ENCODE measurements around the gene MYL1. TPM values are rescaled to one million over a fixed set of nuclear protein-coding genes. Genes with fewer than 3 reads are reported as not detected.
A peak's percentile ranks its signal among the peaks of the same experiment; 100 is the strongest.

MYL1 gene
- polyA plus RNA-seq (2013), result 0.05 and 0.10 TPM in 2 replicates

- Histone ChIP-seq H3K14ac (ENCODE audit: low read length) (no peak within 1 kb of the TSS), H3K9me3 (ENCODE audit: insufficient read depth, low read depth, low read length) (no peaks in the 10 kb centered on the region), H3K4me1 (ENCODE audit: control insufficient read depth in 1 of 2, insufficient read depth in 2 of 2, low read length in 2 of 2) (no peaks in the 10 kb centered on the region), H3K36me3 (ENCODE audit: control insufficient read depth in 1 of 2, insufficient read depth in 2 of 2, low read length in 2 of 2) (no peaks in the 10 kb centered on the region), H3K23ac (ENCODE audit: low read length) (no peak within 1 kb of the TSS), H3K4me2 (ENCODE audit: low read length) (no peak within 1 kb of the TSS), H3K9ac (ENCODE audit: low read length) (no peak within 1 kb of the TSS), H2BK12ac (ENCODE audit: low read length) (no peak within 1 kb of the TSS), H3K4ac (ENCODE audit: low read depth, low read length) (no peak within 1 kb of the TSS), H3K18ac (ENCODE audit: low read length) (no peak within 1 kb of the TSS), H3K27ac (ENCODE audit: low read depth, low read length) (no peak within 1 kb of the TSS), H2AFZ (ENCODE audit: insufficient read depth, low read length, poor library complexity) (no peak within 1 kb of the TSS), H4K12ac (ENCODE audit: low read depth, low read length) (no peak within 1 kb of the TSS), H4K91ac (ENCODE audit: low read depth, low read length) (no peak within 1 kb of the TSS), H2AK5ac (ENCODE audit: low read length) (no peak within 1 kb of the TSS), H3K27me3 (ENCODE audit: insufficient read depth, low read length) (no peaks in the 10 kb centered on the region), H2BK120ac (ENCODE audit: insufficient read depth, low read length, poor library complexity) (no peak within 1 kb of the TSS), H4K8ac (ENCODE audit: low read depth, low read length) (no peak within 1 kb of the TSS), H2BK5ac (ENCODE audit: low read depth, low read length, poor library complexity) (no peak within 1 kb of the TSS), H3K79me2 (ENCODE audit: control insufficient read depth, insufficient read depth, low read length, poor library complexity) (no peaks in the 10 kb centered on the region), H3K4me3 (ENCODE audit: low read depth, low read length) (no peak within 1 kb of the TSS), H3K79me1 (ENCODE audit: low read length) (no peaks in the 10 kb centered on the region)
- no peak for DNase-seq
- no CpG with 5 or more reads among the region's 5 CpGs for WGBS (ENCODE audit: extremely low coverage, insufficient coverage, insufficient read length)
Observed at GRCh38 chr2:210315015-210315788, at the start of gene MYL1. MYL1 (minus strand) TSS chr2:210315174; CDS start chr2:210315042, 132 bp downstream.

GRCh38 chr2:210363876-210364275 is 48.9 kb upstream of the MYL1 start:
- Histone ChIP-seq H2AFZ (ENCODE audit: insufficient read depth, low read length, poor library complexity) (no peak overlapping the region), H3K4me3 (ENCODE audit: low read depth, low read length) (no peak overlapping the region), H2BK5ac (ENCODE audit: low read depth, low read length, poor library complexity) (no peak overlapping the region), H2AK5ac (ENCODE audit: low read length) (no peak overlapping the region), H3K79me1 (ENCODE audit: low read length) (no peaks in the 10 kb centered on the region), H4K91ac (ENCODE audit: low read depth, low read length) (no peak overlapping the region), H2BK120ac (ENCODE audit: insufficient read depth, low read length, poor library complexity) (no peak overlapping the region), H3K27ac (ENCODE audit: low read depth, low read length) (no peak overlapping the region), H4K8ac (ENCODE audit: low read depth, low read length) (no peak overlapping the region), H3K4ac (ENCODE audit: low read depth, low read length) (no peak overlapping the region), H3K27me3 (ENCODE audit: insufficient read depth, low read length) (no peaks in the 10 kb centered on the region), H3K18ac (ENCODE audit: low read length) (no peak overlapping the region), H3K23ac (ENCODE audit: low read length) (no peak overlapping the region), H3K79me2 (ENCODE audit: control insufficient read depth, insufficient read depth, low read length, poor library complexity) (no peaks in the 10 kb centered on the region), H3K9ac (ENCODE audit: low read length) (no peak overlapping the region), H4K12ac (ENCODE audit: low read depth, low read length) (no peak overlapping the region), H3K36me3 (ENCODE audit: control insufficient read depth in 1 of 2, insufficient read depth in 2 of 2, low read length in 2 of 2) (no peaks in the 10 kb centered on the region), H3K9me3 (ENCODE audit: insufficient read depth, low read depth, low read length) (no peaks in the 10 kb centered on the region), H3K4me1 (ENCODE audit: control insufficient read depth in 1 of 2, insufficient read depth in 2 of 2, low read length in 2 of 2) (no peaks in the 10 kb centered on the region), H3K14ac (ENCODE audit: low read length) (no peak overlapping the region), H2BK12ac (ENCODE audit: low read length) (no peak overlapping the region), H3K4me2 (ENCODE audit: low read length) (no peak overlapping the region)
- DNase-seq, result peak in 1 of 2 donors; percentile 5

GRCh38 chr2:210363261-210363660 is 48.3 kb upstream of the MYL1 start:
- Histone ChIP-seq H3K4me1 (ENCODE audit: control insufficient read depth in 1 of 2, insufficient read depth in 2 of 2, low read length in 2 of 2) (no peaks in the 10 kb centered on the region), H3K23ac (ENCODE audit: low read length) (no peak overlapping the region), H3K4me3 (ENCODE audit: low read depth, low read length) (no peak overlapping the region), H4K91ac (ENCODE audit: low read depth, low read length) (no peak overlapping the region), H2BK5ac (ENCODE audit: low read depth, low read length, poor library complexity) (no peak overlapping the region), H4K8ac (ENCODE audit: low read depth, low read length) (no peak overlapping the region), H3K27me3 (ENCODE audit: insufficient read depth, low read length) (no peaks in the 10 kb centered on the region), H4K12ac (ENCODE audit: low read depth, low read length) (no peak overlapping the region), H3K18ac (ENCODE audit: low read length) (no peak overlapping the region), H2AK5ac (ENCODE audit: low read length) (no peak overlapping the region), H3K9me3 (ENCODE audit: insufficient read depth, low read depth, low read length) (no peaks in the 10 kb centered on the region), H3K4ac (ENCODE audit: low read depth, low read length) (no peak overlapping the region), H3K36me3 (ENCODE audit: control insufficient read depth in 1 of 2, insufficient read depth in 2 of 2, low read length in 2 of 2) (no peaks in the 10 kb centered on the region), H3K79me1 (ENCODE audit: low read length) (no peaks in the 10 kb centered on the region), H3K14ac (ENCODE audit: low read length) (no peak overlapping the region), H3K27ac (ENCODE audit: low read depth, low read length) (no peak overlapping the region), H2AFZ (ENCODE audit: insufficient read depth, low read length, poor library complexity) (no peak overlapping the region), H2BK12ac (ENCODE audit: low read length) (no peak overlapping the region), H3K79me2 (ENCODE audit: control insufficient read depth, insufficient read depth, low read length, poor library complexity) (no peaks in the 10 kb centered on the region), H2BK120ac (ENCODE audit: insufficient read depth, low read length, poor library complexity) (no peak overlapping the region), H3K9ac (ENCODE audit: low read length) (no peak overlapping the region), H3K4me2 (ENCODE audit: low read length) (no peak overlapping the region)
- DNase-seq, result peak; percentile 59 to 62

- WGBS (ENCODE audit: extremely low coverage, insufficient coverage, insufficient read length), result no CpG with 5 or more reads among the region's 1 CpG
- H2AK5ac ChIP-seq (ENCODE audit: low read length), result no peak overlapping the region
Observed at GRCh38 chr2:210360412-210360811, 45.4 kb upstream of the MYL1 start.

More at GRCh38 chr2:210360412-210360811, 45.4 kb upstream of the MYL1 start:
- Histone ChIP-seq H3K9ac (ENCODE audit: low read length) (no peak overlapping the region), H3K18ac (ENCODE audit: low read length) (no peak overlapping the region), H3K79me2 (ENCODE audit: control insufficient read depth, insufficient read depth, low read length, poor library complexity) (no peaks in the 10 kb centered on the region), H3K23ac (ENCODE audit: low read length) (no peak overlapping the region), H3K9me3 (ENCODE audit: insufficient read depth, low read depth, low read length) (no peaks in the 10 kb centered on the region), H3K27ac (ENCODE audit: low read depth, low read length) (no peak overlapping the region), H2BK12ac (ENCODE audit: low read length) (no peak overlapping the region), H3K79me1 (ENCODE audit: low read length) (no peaks in the 10 kb centered on the region), H3K4ac (ENCODE audit: low read depth, low read length) (no peak overlapping the region), H2AFZ (ENCODE audit: insufficient read depth, low read length, poor library complexity) (no peak overlapping the region), H3K4me2 (ENCODE audit: low read length) (no peak overlapping the region), H3K27me3 (ENCODE audit: insufficient read depth, low read length) (no peaks in the 10 kb centered on the region), H4K91ac (ENCODE audit: low read depth, low read length) (no peak overlapping the region), H4K8ac (ENCODE audit: low read depth, low read length) (no peak overlapping the region), H3K4me1 (ENCODE audit: control insufficient read depth in 1 of 2, insufficient read depth in 2 of 2, low read length in 2 of 2) (no peaks in the 10 kb centered on the region), H3K4me3 (ENCODE audit: low read depth, low read length) (no peak overlapping the region), H3K36me3 (ENCODE audit: control insufficient read depth in 1 of 2, insufficient read depth in 2 of 2, low read length in 2 of 2) (no peaks in the 10 kb centered on the region), H2BK120ac (ENCODE audit: insufficient read depth, low read length, poor library complexity) (no peak overlapping the region), H3K14ac (ENCODE audit: low read length) (no peak overlapping the region), H4K12ac (ENCODE audit: low read depth, low read length) (no peak overlapping the region), H2BK5ac (ENCODE audit: low read depth, low read length, poor library complexity) (no peak overlapping the region)
- DNase-seq, result no peak
